Effector memory CD8-positive, alpha-beta T cell (primary cell): Measurements from ENCODE around the gene KLHL10.

Experiments
- ATAC-seq: fragments of 150-1000 bp; cut with Tn5 transposase; replicated peaks from 2 replicates; pipeline ENCODE4 v1.10.0; 2021; ENCODE audit warnings: mild to moderate bottlenecking, moderate library complexity
- DNase-seq, 3 experiments: peaks; one replicate each; pipeline ENCODE4 v3.0.0; 2021
- H3K27ac Mint-ChIP-seq, 2 donors: one replicate each; pipeline ENCODE4 v1.8.0; 2022; ENCODE audit warnings: mild to moderate bottlenecking in 2 of 2, mixed read lengths in 2 of 2, moderate library complexity in 2 of 2
- H3K27me3 Mint-ChIP-seq, 2 donors: one replicate each; pipeline ENCODE4 v1.8.0; 2022; ENCODE audit warnings: mixed read lengths in 2 of 2
- H3K36me3 Mint-ChIP-seq: one replicate; pipeline ENCODE4 v1.8.0; 2022; ENCODE audit warnings: mild to moderate bottlenecking, moderate library complexity, mixed read lengths; ENCODE audit not compliant: insufficient read depth
- H3K4me1 Mint-ChIP-seq, 2 donors: one replicate each; pipeline ENCODE4 v1.8.0; 2022; ENCODE audit warnings: low read depth in 2 of 2, mixed read lengths in 2 of 2
- H3K4me3 Mint-ChIP-seq, 2 donors: one replicate each; pipeline ENCODE4 v1.8.0; 2022; ENCODE audit warnings: mild to moderate bottlenecking in 2 of 2, mixed read lengths in 2 of 2, moderate library complexity in 2 of 2
- H3K9me3 Mint-ChIP-seq, 2 donors: one replicate each; pipeline ENCODE4 v1.8.0; 2022; ENCODE audit warnings: mixed read lengths in 2 of 2

KLHL10 gene

DNA sequence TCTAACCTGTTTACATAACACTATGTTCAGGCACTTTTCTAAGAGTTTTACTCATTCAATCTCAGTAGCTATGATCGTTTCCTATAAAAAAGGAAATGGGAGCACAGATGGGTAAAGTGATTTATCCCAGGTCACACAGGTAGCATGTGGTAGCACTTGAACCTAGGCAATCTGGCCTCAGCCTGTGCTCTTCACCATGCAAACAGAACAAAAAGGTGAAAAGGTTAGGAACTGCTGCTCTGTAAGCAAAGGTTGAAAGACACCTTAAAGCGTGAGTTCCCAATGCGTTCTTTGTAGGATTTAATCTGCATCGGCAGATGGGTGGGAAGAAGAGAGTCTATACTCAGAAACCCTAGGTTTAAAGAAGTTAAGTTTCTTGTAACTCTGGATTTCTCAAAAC, 42.5 kb downstream of the KLHL10 start:
- peaks cover 86% of the 10 kb centered on the region for H3K36me3 Mint-ChIP-seq
- H3K27me3 Mint-ChIP-seq: no peaks in the 10 kb centered on the region
- H3K9me3 Mint-ChIP-seq: no peaks in the 10 kb centered on the region
- DNase-seq (no peak), ATAC-seq (no peak)
- H3K4me1 Mint-ChIP-seq: peaks cover 0 to 3% of the 10 kb centered on the region in 2 donors
- no peak overlapping the region for H3K4me3 Mint-ChIP-seq
- no peak overlapping the region for H3K27ac Mint-ChIP-seq

DNA sequence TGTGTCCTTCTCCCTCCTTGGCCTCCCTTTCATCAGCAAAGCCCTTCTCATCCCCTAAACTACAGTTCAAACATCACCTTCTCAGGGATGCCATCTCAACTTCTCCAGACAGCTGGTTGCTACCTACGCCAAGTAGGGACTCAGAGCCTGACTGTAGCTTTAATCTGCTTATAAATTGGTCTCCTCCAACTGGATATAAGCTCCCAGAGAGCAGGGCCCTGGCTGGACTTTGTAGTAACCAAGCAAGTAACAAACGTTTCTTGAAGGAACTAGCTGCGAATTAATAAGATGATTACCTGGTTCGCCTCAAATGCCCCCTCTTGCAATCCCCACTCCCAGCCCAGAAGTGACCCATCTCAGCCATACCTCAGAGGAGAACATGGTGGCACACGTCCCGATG, 45.1 kb downstream of the KLHL10 start:
- peaks cover 93% of the 10 kb centered on the region for H3K36me3 Mint-ChIP-seq
- peaks cover 0 to 3% of the 10 kb centered on the region in 2 donors for H3K4me1 Mint-ChIP-seq
- no peak for DNase-seq
- H3K27me3 Mint-ChIP-seq: no peaks in the 10 kb centered on the region
- H3K9me3 Mint-ChIP-seq: no peaks in the 10 kb centered on the region
- H3K27ac Mint-ChIP-seq: peak overlapping the region in 1 of 2 donors; percentile 70
- ATAC-seq: no peak
- no peak overlapping the region for H3K4me3 Mint-ChIP-seq

DNA sequence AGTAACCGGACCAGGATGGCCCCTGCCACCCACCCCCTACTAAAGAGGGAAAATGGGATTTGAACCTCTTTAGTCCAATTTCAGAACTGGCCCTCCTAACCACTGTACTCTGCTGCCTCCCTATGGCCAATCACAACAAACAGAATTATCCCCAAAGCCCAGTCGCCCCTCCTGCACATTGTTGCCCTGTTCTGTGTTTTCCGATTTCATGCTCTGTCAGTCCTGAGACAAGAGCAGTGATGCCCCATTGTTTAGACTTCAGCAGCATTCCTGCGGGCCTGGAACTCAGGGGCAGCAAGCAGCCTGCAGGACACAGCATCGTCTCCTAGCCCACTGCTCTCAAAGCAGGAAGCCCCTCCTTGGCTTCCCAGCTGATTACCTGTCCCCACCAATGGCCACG, 48.1 kb downstream of the KLHL10 start:
- peaks cover 93% of the 10 kb centered on the region for H3K36me3 Mint-ChIP-seq
- ATAC-seq: no peak

DNA sequence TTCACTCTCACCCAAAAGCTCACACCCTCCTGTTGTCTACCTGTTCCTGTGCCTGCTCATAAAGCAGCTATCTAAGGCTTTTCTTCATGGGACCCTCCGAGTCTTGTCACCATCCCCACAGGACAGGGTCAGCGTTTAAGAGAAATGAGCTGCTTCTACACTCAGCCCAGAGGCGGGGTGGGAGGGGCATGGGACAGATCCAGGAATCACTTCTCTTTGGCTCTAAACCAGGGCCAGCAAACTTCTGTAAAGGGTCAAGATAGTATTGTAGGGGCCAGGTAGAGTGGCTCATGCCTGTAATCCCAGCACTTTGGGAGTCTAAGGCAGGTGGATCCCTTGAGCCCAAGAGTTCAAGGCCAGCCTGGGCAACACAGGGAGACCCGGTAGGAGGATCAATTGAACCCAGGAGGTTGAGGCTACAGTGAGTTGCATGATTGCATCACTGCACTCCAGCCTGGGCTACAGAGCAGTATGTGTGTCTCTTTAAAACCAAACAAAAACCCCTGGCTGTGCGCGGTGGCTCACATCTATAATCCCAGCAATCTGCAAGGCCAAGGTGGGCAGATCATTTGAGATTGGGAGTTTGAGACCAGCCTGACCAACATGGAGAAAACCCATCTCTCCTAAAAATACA, 50.8 kb downstream of the KLHL10 start:
- no peaks in the 10 kb centered on the region for H3K27me3 Mint-ChIP-seq
- no peak overlapping the region for H3K4me3 Mint-ChIP-seq
- no peak for DNase-seq
- H3K36me3 Mint-ChIP-seq: peaks cover 92% of the 10 kb centered on the region
- no peaks in the 10 kb centered on the region for H3K4me1 Mint-ChIP-seq
- no peak for ATAC-seq
- H3K27ac Mint-ChIP-seq: no peak overlapping the region
- no peaks in the 10 kb centered on the region for H3K9me3 Mint-ChIP-seq

More for the DNA sequence above, 48.1 kb downstream of the KLHL10 start:
- no peak for DNase-seq
- no peak overlapping the region for H3K27ac Mint-ChIP-seq
- no peak overlapping the region for H3K4me3 Mint-ChIP-seq
- H3K27me3 Mint-ChIP-seq: no peaks in the 10 kb centered on the region
- peaks cover 0 to 3% of the 10 kb centered on the region in 2 donors for H3K4me1 Mint-ChIP-seq
- H3K9me3 Mint-ChIP-seq: no peaks in the 10 kb centered on the region

DNA sequence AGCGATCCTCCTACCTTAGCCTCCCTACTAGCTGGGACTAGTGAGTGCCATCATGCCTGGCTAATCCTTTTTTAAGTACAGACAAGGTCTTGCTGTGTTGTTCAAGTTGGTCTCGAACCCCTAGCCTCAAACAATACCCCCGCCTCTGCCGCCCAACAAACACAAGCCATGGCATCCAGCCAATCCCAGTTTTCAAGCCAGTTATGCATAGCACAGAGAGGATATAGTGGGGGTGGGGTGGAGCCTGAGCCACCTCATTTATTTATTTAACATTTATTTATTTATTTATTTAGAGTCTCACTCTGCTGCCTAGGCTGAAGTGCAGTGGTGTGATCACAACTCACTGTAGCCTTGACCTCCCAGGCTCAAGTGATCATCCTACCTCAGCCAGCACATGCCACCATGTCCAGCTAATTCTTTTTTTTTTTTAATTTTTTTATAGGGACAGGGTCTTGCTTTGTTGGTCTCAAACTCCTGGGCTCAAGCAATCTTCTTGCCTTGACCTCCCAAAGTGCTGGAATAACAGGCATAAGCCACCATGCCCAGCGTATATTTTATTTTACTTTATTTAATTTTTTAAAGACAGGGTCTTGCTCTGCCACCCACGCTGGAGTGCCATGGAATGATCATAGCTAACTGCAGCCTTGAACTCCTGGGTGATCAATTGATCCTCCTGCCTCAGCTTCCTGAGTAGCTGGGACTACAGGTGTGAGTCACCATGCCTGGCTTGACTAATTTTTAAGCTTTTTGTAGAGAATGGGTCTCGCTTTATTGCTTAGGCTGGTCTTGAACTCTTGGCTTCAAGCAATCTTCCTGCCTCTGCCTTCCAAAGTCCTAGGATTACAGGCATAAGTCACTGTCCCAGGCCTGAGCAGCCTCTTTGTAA, 53.8 kb downstream of the KLHL10 start:
- ATAC-seq: no peak
- Mint-ChIP-seq H3K27ac (peak overlapping the region in 1 of 2 donors; percentile 23), H3K9me3 (no peaks in the 10 kb centered on the region), H3K27me3 (no peaks in the 10 kb centered on the region), H3K4me1 (peaks cover 0 to 5% of the 10 kb centered on the region in 2 donors), H3K36me3 (peaks cover 93% of the 10 kb centered on the region), H3K4me3 (no peak overlapping the region)
- no peak for DNase-seq

DNA sequence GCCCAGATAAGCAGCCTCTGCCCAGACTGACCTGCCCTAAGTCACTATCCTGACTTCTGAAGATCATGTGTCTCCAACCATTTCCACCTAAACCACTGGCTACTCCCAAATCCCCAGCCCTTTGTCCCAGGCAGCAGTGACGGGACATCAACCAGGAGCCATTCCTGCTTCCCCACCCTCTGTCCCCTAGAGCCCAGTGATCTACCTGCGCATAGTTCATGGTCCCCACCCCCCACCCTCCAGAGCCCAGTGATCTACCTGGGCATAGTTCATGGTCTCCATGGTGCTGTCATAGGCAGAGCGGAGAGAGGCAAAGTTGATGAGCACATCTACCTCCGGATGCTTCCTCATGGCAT, 54.4 kb downstream of the KLHL10 start:
- Mint-ChIP-seq H3K9me3 (no peaks in the 10 kb centered on the region), H3K27ac (peak overlapping the region in 1 of 2 donors; percentile 23), H3K36me3 (peaks cover 93% of the 10 kb centered on the region)

DNA sequence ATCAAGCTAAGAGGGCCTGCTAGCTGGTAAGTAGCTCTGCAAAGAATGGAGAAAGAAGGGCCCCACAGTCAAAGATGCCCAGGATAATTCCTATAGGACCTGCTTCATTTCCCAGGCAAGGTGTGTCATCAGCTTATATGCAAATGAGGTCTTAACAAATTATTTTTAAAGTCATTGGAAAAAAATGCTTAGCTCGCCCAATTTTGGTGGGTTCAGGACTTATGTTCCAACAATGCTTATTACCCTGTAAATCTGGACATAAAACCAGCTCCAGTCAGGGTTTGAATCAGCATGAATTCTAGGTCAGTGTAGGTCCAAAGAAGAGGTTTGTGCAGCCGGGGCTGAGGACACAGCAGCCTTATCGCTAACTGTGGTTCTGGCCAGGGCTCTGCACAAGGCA, 55.8 kb downstream of the KLHL10 start:
- Mint-ChIP-seq H3K36me3 (peaks cover 95% of the 10 kb centered on the region), H3K9me3 (no peaks in the 10 kb centered on the region), H3K27me3 (no peaks in the 10 kb centered on the region), H3K27ac (peak overlapping the region in 1 of 2 donors; percentile 35), H3K4me1 (peaks cover 0 to 5% of the 10 kb centered on the region in 2 donors), H3K4me3 (no peak overlapping the region)
- ATAC-seq (no peak), DNase-seq (no peak)

More for the DNA sequence above, 54.4 kb downstream of the KLHL10 start:
- Mint-ChIP-seq H3K4me1 (peaks cover 0 to 5% of the 10 kb centered on the region in 2 donors), H3K4me3 (no peak overlapping the region), H3K27me3 (no peaks in the 10 kb centered on the region)
- ATAC-seq (no peak), DNase-seq (no peak)

DNA sequence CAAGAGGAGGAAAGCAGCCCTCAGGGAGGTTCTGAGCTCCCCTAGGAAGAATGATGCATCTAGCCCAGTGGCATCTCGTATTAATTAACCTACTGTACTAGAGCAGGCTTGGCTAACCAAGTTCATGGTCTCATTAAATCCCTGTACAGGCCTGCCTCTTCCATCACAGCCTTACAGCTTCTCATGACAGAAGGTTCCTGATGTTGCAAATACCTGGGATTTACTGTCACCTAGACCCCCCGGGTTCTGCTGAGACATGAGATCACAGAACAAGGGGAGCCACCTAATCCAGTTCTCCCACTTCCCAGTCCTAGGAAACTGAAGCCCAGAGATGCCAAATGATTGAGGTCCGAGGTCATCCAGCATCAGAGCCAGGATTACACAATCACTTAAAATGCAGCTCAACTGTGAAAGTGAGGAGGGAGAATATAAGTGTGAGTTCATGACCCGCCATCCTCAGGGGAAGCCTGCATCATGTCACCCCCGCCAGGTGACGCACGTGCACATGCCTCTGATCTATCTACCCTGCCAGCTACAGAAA, 57.2 kb downstream of the KLHL10 start:
- no peak for DNase-seq
- Mint-ChIP-seq H3K9me3 (no peaks in the 10 kb centered on the region), H3K27me3 (no peaks in the 10 kb centered on the region), H3K27ac (peak overlapping the region in 1 of 2 donors; percentile 14), H3K4me1 (peaks cover 0 to 5% of the 10 kb centered on the region in 2 donors), H3K4me3 (no peak overlapping the region), H3K36me3 (peaks cover 94% of the 10 kb centered on the region)
- ATAC-seq: no peak

DNA sequence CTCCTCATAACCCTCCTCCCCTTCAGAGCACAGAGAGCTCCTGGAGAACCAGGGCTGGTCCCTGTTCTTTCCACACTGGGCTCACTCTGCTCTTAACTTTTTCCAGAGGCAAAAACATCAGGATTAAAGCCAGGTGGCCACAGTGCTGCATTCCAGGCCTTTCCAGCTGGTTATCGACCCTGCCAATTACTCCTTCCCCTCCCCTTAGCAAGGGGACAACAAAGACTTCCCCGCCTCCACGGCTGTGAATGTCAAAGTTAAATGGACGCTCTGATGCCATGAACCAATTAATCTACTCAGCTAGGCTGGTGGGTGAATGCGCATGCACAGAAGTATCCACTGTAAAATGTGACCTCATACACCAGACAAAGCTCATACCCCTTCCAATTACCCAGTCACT, 58.0 kb downstream of the KLHL10 start:
- no peak for ATAC-seq
- Mint-ChIP-seq H3K4me1 (peaks cover 0 to 5% of the 10 kb centered on the region in 2 donors), H3K27ac (peak overlapping the region; percentile 14 to 33), H3K27me3 (no peaks in the 10 kb centered on the region), H3K36me3 (peaks cover 94% of the 10 kb centered on the region), H3K9me3 (no peaks in the 10 kb centered on the region), H3K4me3 (no peak overlapping the region)
- no peak for DNase-seq

DNA sequence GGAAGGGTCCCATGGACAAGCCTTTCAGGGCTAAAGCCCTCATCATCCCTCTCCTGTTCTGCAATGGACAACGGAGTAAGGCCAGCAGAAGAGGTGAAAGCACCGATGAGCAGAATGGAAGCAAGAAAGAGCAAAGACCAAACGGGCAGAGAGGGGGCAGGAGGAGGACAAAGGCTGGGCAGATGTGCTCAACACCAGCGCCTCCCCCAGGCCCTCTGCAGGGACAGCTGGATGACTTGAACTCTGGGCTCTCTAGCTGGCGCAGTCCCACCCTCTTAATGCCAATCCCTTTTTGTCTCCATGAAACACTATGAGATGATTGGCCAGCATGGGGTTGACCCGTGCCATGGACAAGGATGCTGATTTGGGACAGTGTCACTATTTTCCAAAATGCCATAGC, 59.1 kb downstream of the KLHL10 start:
- Mint-ChIP-seq H3K27ac (peak overlapping the region; percentile 14 to 33), H3K36me3 (peaks cover 95% of the 10 kb centered on the region)

More for the DNA sequence above, 59.1 kb downstream of the KLHL10 start:
- Mint-ChIP-seq H3K9me3 (no peaks in the 10 kb centered on the region), H3K27me3 (no peaks in the 10 kb centered on the region), H3K4me3 (no peak overlapping the region), H3K4me1 (peaks cover 0 to 7% of the 10 kb centered on the region in 2 donors)
- ATAC-seq: no peak
- no peak for DNase-seq
